ENCODE data around the gene TBL1X. TPM values are rescaled to one million over a fixed set of nuclear protein-coding genes. Genes with fewer than 3 reads are reported as not detected.

Gene TBL1X
- total RNA-seq, 1 donor from 2014 or later, result 6.5 TPM

DNA sequence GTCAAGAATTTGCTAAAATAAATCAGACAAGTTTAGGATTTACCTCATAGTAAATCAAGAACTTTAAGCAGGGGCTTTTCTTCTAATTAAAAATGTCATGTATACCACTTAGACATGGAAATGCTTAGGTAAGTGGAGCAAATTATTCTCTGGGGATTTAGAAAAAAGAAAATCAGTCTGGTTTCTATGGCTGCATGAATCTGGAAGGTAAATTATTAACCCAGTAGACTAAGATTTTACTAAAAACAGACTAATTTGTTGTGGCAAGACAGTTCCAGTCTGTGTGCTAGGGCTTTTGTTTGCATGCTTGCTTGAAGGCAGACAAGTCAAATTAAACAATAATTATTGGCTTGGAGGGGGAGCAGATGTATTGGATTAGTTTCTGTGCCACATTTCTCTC, 140.6 kb downstream of the TBL1X start:
- Mint-ChIP-seq H3K27ac (ENCODE audit: unreplicated experiment) (no peak overlapping the region), H3K9me3 (ENCODE audit: unreplicated experiment) (no peaks in the 10 kb centered on the region), H3K36me3 (ENCODE audit: unreplicated experiment) (no peaks in the 10 kb centered on the region), H3K4me3 (ENCODE audit: unreplicated experiment) (no peak overlapping the region), H3K4me1 (ENCODE audit: low read depth, unreplicated experiment) (peaks cover 7% of the 10 kb centered on the region), H3K27me3 (ENCODE audit: unreplicated experiment) (no peaks in the 10 kb centered on the region)
- no peak for DNase-seq
- no peak for TF ChIP-seq CTCF (IDR thresholded peaks at IDR 0.05; ENCODE audit: partially characterized antibody, unreplicated experiment)

- no peaks in the 10 kb centered on the region for H3K9me3 Mint-ChIP-seq (ENCODE audit: unreplicated experiment)
- H3K4me1 Mint-ChIP-seq (ENCODE audit: low read depth, unreplicated experiment), result peaks cover 8% of the 10 kb centered on the region
- no peaks in the 10 kb centered on the region for H3K36me3 Mint-ChIP-seq (ENCODE audit: unreplicated experiment)
- H3K27ac Mint-ChIP-seq (ENCODE audit: unreplicated experiment), result no peak overlapping the region
- H3K27me3 Mint-ChIP-seq (ENCODE audit: unreplicated experiment), result no peaks in the 10 kb centered on the region
- H3K4me3 Mint-ChIP-seq (ENCODE audit: unreplicated experiment), result no peak overlapping the region
- DNase-seq, result no peak
- TF ChIP-seq CTCF (IDR thresholded peaks at IDR 0.05; ENCODE audit: partially characterized antibody, unreplicated experiment), result no peak
These were observed 142.1 kb downstream of the TBL1X start for GRCh38 chrX:9606971-9607370.

DNA sequence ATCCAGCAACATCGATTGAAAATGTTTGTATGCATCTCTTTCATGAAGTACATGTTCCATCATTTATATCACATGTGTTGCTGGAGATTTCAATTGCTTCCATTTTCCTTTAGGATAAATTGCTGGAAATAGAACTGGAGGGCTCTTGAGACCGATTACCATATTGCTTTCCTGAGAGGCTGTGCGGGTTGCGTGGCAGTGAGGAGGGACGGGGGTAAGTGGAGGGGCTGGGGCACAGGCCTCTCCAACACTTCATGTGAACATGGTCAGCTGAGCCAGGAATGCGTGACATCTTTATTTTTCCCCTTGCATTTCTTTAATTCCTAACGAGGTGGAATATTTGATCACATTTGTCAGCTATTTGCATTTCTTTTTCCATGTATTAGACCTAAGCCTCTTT, 144.6 kb downstream of the TBL1X start:
- no peaks in the 10 kb centered on the region for H3K9me3 Mint-ChIP-seq (ENCODE audit: unreplicated experiment)
- no peak for TF ChIP-seq CTCF (IDR thresholded peaks at IDR 0.05; ENCODE audit: partially characterized antibody, unreplicated experiment)

GRCh38 chrX:9609987-9610386, 145.1 kb downstream of the TBL1X start:
- Mint-ChIP-seq H3K4me3 (ENCODE audit: unreplicated experiment) (no peak overlapping the region), H3K27me3 (ENCODE audit: unreplicated experiment) (no peaks in the 10 kb centered on the region), H3K27ac (ENCODE audit: unreplicated experiment) (no peak overlapping the region), H3K36me3 (ENCODE audit: unreplicated experiment) (no peaks in the 10 kb centered on the region), H3K9me3 (ENCODE audit: unreplicated experiment) (no peaks in the 10 kb centered on the region), H3K4me1 (ENCODE audit: low read depth, unreplicated experiment) (peaks cover 9% of the 10 kb centered on the region)
- TF ChIP-seq CTCF (IDR thresholded peaks at IDR 0.05; ENCODE audit: partially characterized antibody, unreplicated experiment), result no peak
- DNase-seq, result no peak

More for the DNA sequence above, 144.6 kb downstream of the TBL1X start:
- Mint-ChIP-seq H3K36me3 (ENCODE audit: unreplicated experiment) (no peaks in the 10 kb centered on the region), H3K27me3 (ENCODE audit: unreplicated experiment) (no peaks in the 10 kb centered on the region), H3K4me3 (ENCODE audit: unreplicated experiment) (no peak overlapping the region), H3K4me1 (ENCODE audit: low read depth, unreplicated experiment) (peaks cover 9% of the 10 kb centered on the region), H3K27ac (ENCODE audit: unreplicated experiment) (no peak overlapping the region)
- no peak for DNase-seq

GRCh38 chrX:9610771-9611392, 146.0 kb downstream of the TBL1X start:
- Mint-ChIP-seq H3K4me3 (ENCODE audit: unreplicated experiment) (no peak overlapping the region), H3K4me1 (ENCODE audit: low read depth, unreplicated experiment) (peaks cover 9% of the 10 kb centered on the region), H3K27me3 (ENCODE audit: unreplicated experiment) (no peaks in the 10 kb centered on the region), H3K9me3 (ENCODE audit: unreplicated experiment) (no peaks in the 10 kb centered on the region), H3K27ac (ENCODE audit: unreplicated experiment) (no peak overlapping the region), H3K36me3 (ENCODE audit: unreplicated experiment) (no peaks in the 10 kb centered on the region)
- DNase-seq, result no peak
- no peak for TF ChIP-seq CTCF (IDR thresholded peaks at IDR 0.05; ENCODE audit: partially characterized antibody, unreplicated experiment)
